OCI-M1 (cell line): Measurements from ENCODE around the gene NUDT14.

Experiments
- DNase-seq: peaks from one replicate; lab custom pipeline; 2025; lab: John Stamatoyannopoulos, UW

Gene NUDT14

DNA sequence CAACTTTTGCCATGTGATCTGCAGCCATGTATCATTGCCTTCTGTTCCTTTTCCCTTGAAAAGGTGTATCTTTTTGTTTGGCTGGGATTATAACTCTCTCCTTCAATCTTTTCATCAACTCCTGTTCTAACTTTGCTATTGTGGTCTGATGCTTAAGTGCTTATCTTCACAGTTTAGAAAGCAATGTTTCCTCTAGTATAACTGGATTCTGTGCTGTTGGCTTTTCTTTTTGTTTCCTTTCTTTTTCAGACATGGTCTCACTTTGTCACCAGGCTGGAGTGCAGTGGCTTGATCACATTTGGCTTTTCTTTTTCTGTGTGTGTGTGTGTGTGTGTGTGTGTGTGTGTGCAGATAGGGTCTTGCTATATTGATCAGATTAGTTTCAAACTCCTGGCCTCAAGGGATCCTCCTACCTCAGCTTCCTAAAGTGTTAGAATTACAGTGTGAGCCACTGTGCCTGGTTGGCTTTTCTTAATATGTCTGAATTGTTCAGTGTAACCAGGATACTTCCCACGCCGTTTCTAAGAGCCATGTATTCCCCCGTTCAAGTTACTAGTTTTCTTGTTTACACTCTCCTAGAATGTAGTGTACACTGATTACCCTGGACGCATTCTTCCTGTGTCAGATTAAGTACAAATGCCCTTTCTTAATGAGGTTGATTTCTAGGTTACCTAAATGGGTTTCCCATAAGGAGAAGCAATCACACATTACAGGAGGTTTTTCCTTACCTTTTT is 48.0 kb downstream of the NUDT14 start:
- no peak for DNase-seq

- no peak for DNase-seq
Observed at GRCh38 chr14:105131241-105131640, 49.9 kb downstream of the NUDT14 start.

- DNase-seq: no peak
Observed at GRCh38 chr14:105128059-105128458, 53.1 kb downstream of the NUDT14 start.

DNA sequence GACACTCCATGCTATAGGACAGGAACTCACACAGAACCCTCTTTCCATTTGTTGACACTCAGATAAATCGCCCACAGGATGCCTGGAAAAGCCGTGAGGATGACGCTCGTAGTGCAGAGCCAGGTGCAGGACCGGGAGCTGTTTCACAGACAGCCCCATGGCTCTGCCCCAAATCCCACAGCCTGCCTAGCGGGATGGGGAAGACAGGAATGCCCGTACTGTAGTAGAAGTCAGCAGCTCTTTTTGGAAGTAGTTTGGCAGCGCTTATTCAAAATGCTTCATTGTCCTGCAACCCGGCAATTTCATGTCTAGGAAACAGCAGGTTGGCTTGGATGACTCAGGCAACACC is 54.2 kb downstream of the NUDT14 start:
- DNase-seq: no peak

- DNase-seq: no peak
Observed at GRCh38 chr14:105126126-105126980, 54.8 kb downstream of the NUDT14 start.

DNA sequence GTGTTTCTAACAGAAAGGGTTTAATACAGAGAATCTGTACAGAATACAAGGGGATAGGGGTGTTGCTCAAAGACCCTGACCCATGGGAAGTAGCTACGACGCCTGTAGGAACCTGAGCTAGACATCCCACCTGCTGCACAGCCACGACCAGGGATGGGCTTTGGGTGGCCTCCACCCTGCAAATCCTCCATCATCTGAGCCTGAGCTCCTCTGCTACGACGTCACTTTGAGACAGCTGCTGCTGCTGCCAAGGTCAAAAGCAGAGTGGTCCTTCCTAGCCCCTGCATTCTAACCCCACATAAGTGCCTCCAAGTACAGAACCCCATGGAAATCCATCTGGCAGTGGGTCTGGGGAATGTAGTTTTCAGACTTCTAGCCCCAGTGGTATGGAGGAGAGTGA is 56.3 kb downstream of the NUDT14 start:
- no peak for DNase-seq

GRCh38 chr14:105123981-105124765 is 56.9 kb downstream of the NUDT14 start:
- no peak for DNase-seq

GRCh38 chr14:105123064-105123665 is 57.9 kb downstream of the NUDT14 start:
- no peak for DNase-seq
